OCI-LY7 (cell line): ENCODE results near the gene DISC1. TPM values are rescaled to one million over a fixed set of nuclear protein-coding genes. Genes with fewer than 3 reads are reported as not detected.

Source experiments
- BruUV-seq: library from RNA; stranded (reverse); fragments of 400-500 nt; replicated peaks from 2 replicates; lab custom pipeline; 2021; lab: Mats Ljungman, UMichigan
- CTCF ChIA-PET: fragments of 300-600 bp; sonication (Branson Sonifier 250); formaldehyde crosslinking; loops from one replicate; lab custom pipeline; 2022; ENCODE audit warnings: antibody characterized with exemption; ENCODE audit not compliant: unreplicated experiment; lab: Charles Lee
- POLR2A ChIA-PET: fragments of 300-600 bp; sonication (Branson Sonifier 250); formaldehyde crosslinking; loops from one replicate; lab custom pipeline; 2022; ENCODE audit warnings: antibody characterized with exemption; lab: Charles Lee
- DNase-seq: peaks from one replicate; pipeline ENCODE4 v3.0.0-alpha.2; 2015; ENCODE audit warnings: low spot score
- H2AFZ ChIP-seq: fragments of 200-600 bp; sonication (generic), shearing (Covaris generic); 2 replicates; pipeline ENCODE4 v1.6.1; 2014; ENCODE audit warnings: mild to moderate bottlenecking, antibody characterized with exemption, low read length, moderate library complexity
- H3K27ac ChIP-seq: fragments of 200-600 bp; sonication (generic); 2 replicates; pipeline ENCODE4 v1.5.1; 2014; ENCODE audit warnings: mixed run types, low read depth, mild to moderate bottlenecking, moderate library complexity, low read length, inconsistent platforms; ENCODE audit not compliant: poor library complexity, severe bottlenecking
- H3K36me3 ChIP-seq: fragments of 200-600 bp; sonication (generic); 2 replicates; pipeline ENCODE4 v1.6.1; 2014; ENCODE audit warnings: mild to moderate bottlenecking, antibody characterized with exemption, low read length, moderate library complexity, mixed read lengths; ENCODE audit not compliant: insufficient read depth
- H3K4me1 ChIP-seq: fragments of 200-600 bp; sonication (generic); 2 replicates; pipeline ENCODE4 v1.5.1; 2014; ENCODE audit warnings: mild to moderate bottlenecking, low read length; ENCODE audit not compliant: insufficient read depth, poor library complexity, severe bottlenecking
- H3K4me2 ChIP-seq: fragments of 200-600 bp; sonication (generic); 2 replicates; pipeline ENCODE4 v1.6.1; 2014; ENCODE audit warnings: mild to moderate bottlenecking, low read length
- H3K4me3 ChIP-seq: fragments of 200-600 bp; sonication (generic); 2 replicates; pipeline ENCODE4 v1.5.1; 2014; ENCODE audit warnings: mild to moderate bottlenecking, low read depth, low read length; ENCODE audit not compliant: poor library complexity, severe bottlenecking
- H3K79me2 ChIP-seq: fragments of 200-600 bp; sonication (generic); 2 replicates; pipeline ENCODE4 v1.6.1; 2016; ENCODE audit warnings: low read depth, mild to moderate bottlenecking, low read length, moderate library complexity, mixed read lengths; ENCODE audit not compliant: insufficient read depth
- H3K9me2 ChIP-seq: fragments of 200-600 bp; sonication (generic); 2 replicates; pipeline ENCODE4 v1.6.1; 2016; ENCODE audit warnings: mild to moderate bottlenecking, low read length, mixed read lengths; ENCODE audit not compliant: insufficient read depth
- H3K9me3 ChIP-seq: fragments of 200-600 bp; sonication (generic); 2 replicates; pipeline ENCODE4 v1.6.1; 2014; ENCODE audit warnings: mild to moderate bottlenecking, mixed run types, low read length, mixed read lengths
- H4K20me1 ChIP-seq: fragments of 200-600 bp; sonication (generic); 2 replicates; pipeline ENCODE4 v1.6.1; 2014; ENCODE audit warnings: mild to moderate bottlenecking, antibody characterized with exemption, low read length, moderate library complexity, mixed read lengths; ENCODE audit not compliant: insufficient read depth
- CTCF ChIP-seq: fragments of 200-600 bp; sonication (generic); conservative IDR thresholded peaks from 2 replicates; pipeline ENCODE4 v1.5.1; 2014; ENCODE audit warnings: mild to moderate bottlenecking, antibody characterized with exemption, low read length, moderate library complexity, mixed read lengths
- EZH2phosphoT487 ChIP-seq: fragments of 200-600 bp; sonication (generic); IDR thresholded peaks from 2 replicates; pipeline ENCODE4 v1.6.1; 2018; ENCODE audit warnings: low read depth, borderline replicate concordance, mild to moderate bottlenecking, mixed run types, antibody characterized with exemption, low read length, moderate library complexity, mixed read lengths
- intact Hi-C: fragments of 100-400 bp; cut with micrococcal nuclease; formaldehyde crosslinking; loops from one replicate; pipeline ENCODE4 v1.10.0; 2022; ENCODE audit not compliant: unreplicated experiment
- total RNA-seq, 2 experiments: library from RNA; depleted of rRNA in 1 of 2; stranded (reverse); fragments of >200 nt in 1 of 2; shearing (Covaris generic) in 1 of 2; gene quantifications; 2 replicates each; pipeline ENCODE4 v1.2.3, GENCODE V29; 2014 to 2022

Gene DISC1
- total RNA-seq, 2 experiments from 2014 or later, result 0.91 TPM; not detected in 1

- no peak overlapping the region for H2AFZ ChIP-seq
- H3K4me2 ChIP-seq, result no peak overlapping the region
- H3K4me1 ChIP-seq, result no peaks in the 10 kb centered on the region
- no peak for DNase-seq
- no peaks in the 10 kb centered on the region for H3K9me3 ChIP-seq
- no peak overlapping the region for H3K27ac ChIP-seq
- ChIA-PET CTCF (no interaction called here), POLR2A (no interaction called here)
- H3K36me3 ChIP-seq, result no peaks in the 10 kb centered on the region
- no peaks in the 10 kb centered on the region for H3K79me2 ChIP-seq
- H3K9me2 ChIP-seq, result no peaks in the 10 kb centered on the region
- no peaks in the 10 kb centered on the region for H4K20me1 ChIP-seq
- intact Hi-C loops, result no loop called here
- no peak overlapping the region for H3K4me3 ChIP-seq
- TF ChIP-seq CTCF (no peak), EZH2phosphoT487 (no peak)
- no TSS peak for BruUV-seq
These were observed 191.7 kb downstream of the DISC1 start for GRCh38 chr1:231818337-231818736.

- no peak overlapping the region for H2AFZ ChIP-seq
- H3K4me3 ChIP-seq, result no peak overlapping the region
- no peak for TF ChIP-seq CTCF
- no peak for TF ChIP-seq EZH2phosphoT487
- no peaks in the 10 kb centered on the region for H3K9me2 ChIP-seq
- no peak overlapping the region for H3K4me2 ChIP-seq
- no TSS peak for BruUV-seq
- H4K20me1 ChIP-seq, result no peaks in the 10 kb centered on the region
- ChIA-PET CTCF (no interaction called here), POLR2A (no interaction called here)
- H3K79me2 ChIP-seq, result no peaks in the 10 kb centered on the region
- DNase-seq, result no peak
- no peaks in the 10 kb centered on the region for H3K36me3 ChIP-seq
- no peaks in the 10 kb centered on the region for H3K4me1 ChIP-seq
- intact Hi-C loops, result no loop called here
- H3K27ac ChIP-seq, result no peak overlapping the region
- no peaks in the 10 kb centered on the region for H3K9me3 ChIP-seq
These were observed 194.7 kb downstream of the DISC1 start for GRCh38 chr1:231821281-231821680.

GRCh38 chr1:231822041-231822440 is 195.5 kb downstream of the DISC1 start:
- no peaks in the 10 kb centered on the region for H4K20me1 ChIP-seq
- H3K4me2 ChIP-seq, result no peak overlapping the region
- POLR2A ChIA-PET, result no interaction called here
- TF ChIP-seq EZH2phosphoT487, result no peak
- no peak for TF ChIP-seq CTCF
- no peak overlapping the region for H3K27ac ChIP-seq
- no peak for DNase-seq
- no peaks in the 10 kb centered on the region for H3K79me2 ChIP-seq
- intact Hi-C loops, result no loop called here
- no TSS peak for BruUV-seq
- no peak overlapping the region for H3K4me3 ChIP-seq
- CTCF ChIA-PET, result no interaction called here
- H2AFZ ChIP-seq, result no peak overlapping the region
- H3K4me1 ChIP-seq, result no peaks in the 10 kb centered on the region
- H3K9me3 ChIP-seq, result no peaks in the 10 kb centered on the region
- H3K36me3 ChIP-seq, result no peaks in the 10 kb centered on the region
- H3K9me2 ChIP-seq, result no peaks in the 10 kb centered on the region
